ENCODE results near the gene TCERG1L.

TCERG1L gene

DNA sequence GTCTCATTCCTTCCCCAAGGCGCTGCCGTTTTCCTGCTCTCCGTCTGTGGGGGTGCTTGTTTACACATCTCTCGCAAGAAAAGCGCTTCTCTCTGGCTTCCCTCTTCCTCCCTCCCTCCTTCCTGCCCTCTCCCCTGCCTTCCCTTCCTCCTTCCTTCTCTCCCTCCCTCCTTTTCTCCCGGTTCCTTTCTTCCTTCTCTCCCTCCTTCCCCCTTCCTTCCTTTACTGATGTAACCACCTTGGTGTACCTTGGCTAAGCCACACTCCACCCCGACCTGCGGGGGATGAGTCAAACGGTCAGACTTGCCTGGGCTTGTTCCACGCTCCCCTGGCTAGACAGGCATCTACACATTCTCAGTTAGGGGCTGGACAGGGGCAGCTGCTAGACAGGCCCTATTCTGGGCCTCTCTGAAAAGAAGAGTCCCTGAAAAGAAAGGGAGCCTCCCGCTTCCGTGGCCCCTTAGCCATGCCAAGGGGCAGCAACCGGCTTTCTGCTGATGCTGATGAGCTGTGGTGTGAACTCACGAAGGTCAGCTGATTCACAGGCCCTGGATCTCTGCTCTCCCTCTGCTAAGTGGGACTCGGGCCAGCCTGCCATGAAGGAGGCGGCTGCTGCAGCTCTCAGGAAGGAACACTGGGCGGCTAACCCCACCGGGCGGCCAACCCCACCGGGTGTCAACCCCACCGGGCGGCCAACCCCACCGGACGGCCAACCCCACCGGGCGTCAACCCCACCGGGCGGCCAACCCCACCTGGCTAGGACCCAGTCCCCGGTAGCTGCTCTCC, 216.8 kb downstream of the TCERG1L start:
- DNase-seq, result peak; percentile 5

DNA sequence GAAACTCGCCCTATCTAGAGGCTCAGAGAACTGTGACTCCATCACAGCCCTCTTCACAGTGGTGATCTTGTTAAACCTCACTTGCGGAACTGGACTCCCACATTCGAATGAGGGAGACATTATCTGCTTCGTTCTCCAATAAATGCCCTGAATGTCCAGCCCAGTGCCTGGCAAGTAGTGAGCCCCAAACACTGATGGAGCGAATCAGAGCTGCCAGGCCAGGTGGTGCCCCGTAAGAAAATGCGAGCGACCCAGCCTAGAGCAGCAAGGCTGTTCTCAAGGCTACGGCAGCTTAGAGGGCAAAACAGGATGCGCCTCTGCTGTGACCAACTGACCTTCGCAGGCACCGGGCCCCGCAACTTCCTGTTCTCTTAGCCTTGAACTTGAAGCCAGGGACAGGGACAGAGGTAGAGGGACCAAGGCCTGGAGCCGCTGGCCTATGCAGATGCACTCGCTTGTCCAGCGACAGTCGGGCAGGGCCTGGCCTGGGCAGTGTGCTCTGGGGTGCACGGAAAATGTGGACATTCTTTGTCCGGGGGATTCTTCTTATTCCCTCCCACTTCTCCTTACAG, 217.6 kb downstream of the TCERG1L start:
- DNase-seq, result no peak

DNA sequence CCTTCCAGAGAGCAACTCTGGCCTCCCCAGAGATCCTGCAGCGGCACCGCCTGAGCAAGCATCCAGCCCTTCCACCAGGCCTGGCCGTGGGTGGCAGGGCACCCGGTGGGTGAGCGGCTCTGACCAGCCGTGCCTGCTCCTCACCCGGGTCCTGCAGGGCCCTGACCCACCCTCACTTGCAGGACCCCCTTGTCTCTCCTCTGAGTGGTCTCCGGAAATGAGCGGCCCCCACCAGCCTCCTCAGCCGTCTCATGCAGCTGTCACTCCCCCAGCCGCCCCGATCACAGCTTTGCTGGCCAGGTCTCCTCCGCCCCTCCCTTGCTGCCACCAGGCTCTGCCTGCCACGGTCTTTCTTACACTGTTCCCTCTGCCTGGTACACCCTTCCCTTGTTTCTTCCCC, 218.2 kb downstream of the TCERG1L start:
- DNase-seq, result no peak

DNA sequence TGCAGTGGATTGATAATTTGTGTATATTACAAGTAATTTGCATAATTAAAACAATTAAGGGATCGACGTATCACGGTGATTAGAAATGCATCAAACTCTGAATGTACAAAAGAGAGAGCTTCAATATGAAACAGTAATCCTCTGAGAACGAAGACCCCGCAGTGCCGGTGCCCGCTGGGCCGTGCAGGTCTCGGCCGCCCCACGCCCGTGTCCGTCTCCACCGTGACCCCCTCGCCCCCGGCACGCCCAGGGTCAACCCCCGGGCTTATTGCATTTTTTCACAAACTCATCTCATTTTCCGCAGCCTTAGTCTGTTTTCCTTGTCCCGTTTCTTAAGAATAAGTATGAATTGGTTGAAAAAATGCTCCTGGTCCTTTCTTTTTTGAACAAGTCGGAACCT, 218.6 kb downstream of the TCERG1L start:
- no peak for DNase-seq

- no peak for DNase-seq
Observed at GRCh38 chr10:131092386-131092785, 219.1 kb downstream of the TCERG1L start.

DNA sequence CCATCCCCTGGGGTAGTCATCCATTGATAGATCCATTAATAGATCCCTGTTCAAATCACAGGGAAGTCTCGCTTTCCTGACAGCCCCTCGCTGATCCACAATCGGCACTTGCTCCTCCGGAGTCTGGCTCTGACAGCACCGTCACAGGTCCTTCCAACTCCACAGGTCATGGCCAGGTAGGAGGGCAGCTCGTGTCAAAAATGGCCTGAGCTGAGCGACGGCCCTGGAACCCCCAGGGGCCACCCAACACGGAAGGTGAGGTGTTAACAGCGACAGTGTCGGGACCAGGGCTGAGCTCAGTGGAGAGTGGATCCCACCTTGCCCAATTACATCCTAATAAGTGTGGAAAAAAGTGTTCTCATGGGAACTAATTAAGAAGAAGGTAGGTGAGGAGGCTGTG, 219.8 kb downstream of the TCERG1L start:
- DNase-seq, result no peak

- DNase-seq, result no peak
Observed at GRCh38 chr10:131090761-131091661, 220.5 kb downstream of the TCERG1L start.

GRCh38 chr10:131089861-131090260, 221.7 kb downstream of the TCERG1L start:
- DNase-seq, result no peak

GRCh38 chr10:131089150-131089549, 222.4 kb downstream of the TCERG1L start:
- no peak for DNase-seq

- DNase-seq, result no peak
Observed at GRCh38 chr10:131088619-131089018, 222.9 kb downstream of the TCERG1L start.

DNA sequence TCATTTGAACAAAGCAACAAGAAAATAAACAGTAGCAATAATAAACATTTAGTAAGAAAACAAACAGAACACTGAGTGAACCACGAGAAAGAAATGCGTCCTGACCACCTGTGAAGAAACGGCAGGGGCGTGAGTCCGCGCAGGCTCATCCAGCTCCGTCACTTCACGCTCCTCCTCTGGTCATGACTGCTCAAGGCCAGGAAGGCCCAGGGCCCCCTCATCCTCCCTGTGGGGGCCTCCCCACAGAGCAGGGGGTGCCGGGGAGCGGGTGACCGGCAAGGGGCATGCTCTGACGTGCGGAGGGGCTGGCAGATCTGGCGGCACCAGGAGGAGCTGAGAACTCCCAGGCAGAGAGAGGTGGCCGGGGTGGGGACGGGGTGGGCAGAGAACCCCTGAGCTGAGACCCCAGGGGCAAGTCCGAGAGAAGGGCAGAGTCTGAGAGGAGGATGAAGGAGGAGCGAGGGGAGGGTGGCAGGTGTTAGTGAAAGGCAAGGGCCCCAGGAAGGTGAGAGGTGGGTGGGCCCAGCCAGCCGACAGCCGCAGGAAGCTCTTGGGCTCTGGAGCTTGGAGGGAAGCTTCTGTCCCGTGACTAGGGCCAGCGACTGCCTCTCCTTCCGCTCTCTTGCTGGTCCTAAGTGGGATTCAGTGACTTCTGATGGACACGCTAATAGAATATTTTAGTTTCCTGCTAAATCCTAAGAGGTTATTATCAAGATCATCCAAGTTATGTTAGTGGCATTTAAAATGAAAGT, 223.9 kb downstream of the TCERG1L start:
- no peak for DNase-seq

- no peak for DNase-seq
Observed at GRCh38 chr10:131086511-131086910, 225.0 kb downstream of the TCERG1L start.

DNA sequence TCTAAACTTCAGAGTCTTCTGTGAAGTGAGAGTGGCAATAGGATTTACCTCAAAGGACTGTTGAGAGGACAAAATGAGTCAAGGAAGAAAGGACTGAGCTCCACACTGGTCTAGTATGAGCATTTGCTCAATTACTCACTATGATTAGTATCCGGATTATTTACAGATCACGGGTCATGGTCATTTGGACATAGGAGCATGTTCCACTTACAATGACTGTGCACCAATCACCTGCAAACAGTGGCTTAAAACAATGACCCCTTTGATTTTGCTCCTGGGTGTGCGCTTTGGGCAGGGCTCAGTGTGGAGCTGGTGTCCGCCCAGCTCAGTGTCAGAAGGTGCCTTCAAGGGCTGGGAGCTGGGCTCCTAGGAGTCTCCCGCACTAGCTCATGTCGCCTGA, 225.4 kb downstream of the TCERG1L start:
- DNase-seq, result no peak

- DNase-seq, result no peak
Observed at GRCh38 chr10:131085091-131085860, 226.2 kb downstream of the TCERG1L start.

DNA sequence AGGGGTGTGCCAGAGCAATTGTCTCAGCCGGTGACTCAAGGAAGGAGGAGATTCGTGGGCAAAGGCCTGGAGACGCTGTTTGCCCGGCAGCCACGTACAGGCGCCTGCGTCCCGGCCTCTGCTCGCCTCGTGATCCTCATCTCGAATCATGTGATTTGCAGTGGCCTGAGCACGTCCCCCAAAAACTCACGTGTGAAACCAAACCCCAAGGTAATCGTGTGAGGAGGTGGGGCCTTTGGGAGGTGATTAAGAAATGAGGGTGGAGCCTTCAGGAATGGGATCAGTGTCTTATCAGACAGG, 226.8 kb downstream of the TCERG1L start:
- DNase-seq, result no peak

- no peak for DNase-seq
Observed at GRCh38 chr10:131083915-131084790, 227.4 kb downstream of the TCERG1L start.

DNA sequence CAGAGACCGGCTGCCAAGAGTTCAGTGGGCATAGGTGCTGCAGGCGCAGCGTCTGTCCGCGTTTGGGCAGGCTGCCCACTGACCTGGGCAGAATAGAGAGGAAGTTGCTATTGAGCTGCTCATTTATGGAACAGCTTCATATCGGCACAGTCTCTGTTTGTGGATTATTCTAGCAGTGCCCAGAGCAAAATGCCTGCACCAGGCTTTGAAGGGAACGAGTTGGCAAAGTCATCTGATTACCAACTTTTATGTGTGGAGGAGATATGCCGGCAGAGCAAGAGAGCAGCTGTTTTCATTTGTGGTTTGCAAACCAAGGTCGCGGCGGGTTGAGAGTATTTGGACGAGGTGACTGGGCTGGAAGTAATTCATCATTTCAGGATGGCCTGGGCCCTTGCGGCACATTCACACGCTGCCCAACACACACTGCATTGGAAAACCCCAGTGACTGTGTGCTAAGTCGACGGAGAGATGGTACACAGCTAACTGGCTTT, 228.5 kb downstream of the TCERG1L start:
- DNase-seq, result no peak

GRCh38 chr10:131082201-131082850, 229.2 kb downstream of the TCERG1L start:
- DNase-seq, result no peak

DNA sequence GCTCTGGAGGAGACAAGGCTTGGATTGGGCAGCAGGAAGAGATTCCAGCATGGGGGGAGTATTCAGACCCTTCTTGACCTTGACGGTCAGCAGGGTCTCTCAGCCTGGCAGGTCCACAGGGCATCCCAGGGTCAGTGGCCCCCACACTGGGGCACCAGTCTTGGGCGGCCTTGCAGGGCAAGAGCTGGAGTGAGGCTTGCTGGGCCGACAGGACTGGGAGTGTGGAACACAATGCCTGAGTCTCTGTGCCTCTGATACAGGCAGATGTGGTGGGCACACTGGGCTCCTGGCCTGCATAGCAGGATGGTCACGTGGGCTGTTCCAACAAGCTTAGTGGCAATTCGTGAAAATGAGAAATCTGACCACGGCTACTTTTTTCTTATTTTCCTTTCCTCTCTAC, 229.7 kb downstream of the TCERG1L start:
- no peak for DNase-seq

- no peak for DNase-seq
Observed at GRCh38 chr10:131081376-131081775, 230.1 kb downstream of the TCERG1L start.

Measured in fibroblast of skin of abdomen (primary cell).